ENCODE data around the gene HIPK3. TPM values are rescaled to one million over a fixed set of nuclear protein-coding genes. Genes with fewer than 3 reads are reported as not detected.

Gene HIPK3
- total RNA-seq, 4 donors from 2014 or later: 267 to 391 (median 316) TPM

GRCh38 chr11:33272338-33273107 is 15.3 kb downstream of the HIPK3 start:
- H3K4me3 ChIP-seq: no peak overlapping the region
- TF ChIP-seq CTCF (IDR thresholded peaks at IDR 0.05) (no peak), POLR2A (IDR thresholded peaks at IDR 0.05) (no peak)
- no peaks in the 10 kb centered on the region for H3K9me3 ChIP-seq
- peak overlapping the region in 1 of 2 donors; percentile 10 for H3K27ac ChIP-seq
- H3K4me1 ChIP-seq: peaks cover 0 to 11% of the 10 kb centered on the region in 2 donors
- H3K36me3 ChIP-seq: no peaks in the 10 kb centered on the region
- intact Hi-C loops (cut with DNase I; ENCODE audit: low total_unique reads): no loop called here
- no peak for DNase-seq
- H3K27me3 ChIP-seq: no peaks in the 10 kb centered on the region

- intact Hi-C loops (cut with DNase I; ENCODE audit: low total_unique reads): no loop called here
- no peak for DNase-seq
- Histone ChIP-seq H3K27ac (peak overlapping the region in 1 of 2 donors; percentile 67), H3K36me3 (no peaks in the 10 kb centered on the region), H3K9me3 (no peaks in the 10 kb centered on the region), H3K4me1 (peaks cover 0 to 11% of the 10 kb centered on the region in 2 donors), H3K27me3 (no peaks in the 10 kb centered on the region), H3K4me3 (no peak overlapping the region)
- TF ChIP-seq POLR2A (IDR thresholded peaks at IDR 0.05) (no peak), CTCF (IDR thresholded peaks at IDR 0.05) (no peak)
Observed at GRCh38 chr11:33273656-33274055, 16.5 kb downstream of the HIPK3 start.

DNA sequence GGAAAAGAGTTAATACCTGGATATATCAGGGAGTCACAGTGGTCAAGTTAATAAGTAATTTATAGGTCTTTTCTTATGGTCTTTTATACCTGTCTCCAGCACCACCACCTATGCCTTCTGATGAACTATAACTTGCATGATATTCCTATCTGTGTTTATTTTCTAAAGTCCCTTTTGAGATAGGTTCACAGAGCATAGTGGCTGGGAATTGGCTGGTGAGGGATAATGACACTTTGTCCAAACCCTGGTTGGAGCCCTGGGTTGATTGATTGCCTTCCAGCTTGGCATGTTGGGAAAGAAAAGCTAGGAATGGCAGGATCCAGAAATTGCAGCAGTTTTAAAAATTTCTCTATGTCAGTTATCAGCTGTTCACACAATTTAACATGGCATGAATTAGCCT is 23.2 kb downstream of the HIPK3 start:
- Histone ChIP-seq H3K27me3 (no peaks in the 10 kb centered on the region), H3K4me3 (no peak overlapping the region), H3K9me3 (no peaks in the 10 kb centered on the region), H3K36me3 (no peaks in the 10 kb centered on the region), H3K4me1 (peaks cover 0 to 4% of the 10 kb centered on the region in 2 donors), H3K27ac (no peak overlapping the region)
- no peak for DNase-seq
- intact Hi-C loops (cut with DNase I; ENCODE audit: low total_unique reads): no loop called here
- TF ChIP-seq CTCF (IDR thresholded peaks at IDR 0.05) (no peak), POLR2A (IDR thresholded peaks at IDR 0.05) (no peak)

DNA sequence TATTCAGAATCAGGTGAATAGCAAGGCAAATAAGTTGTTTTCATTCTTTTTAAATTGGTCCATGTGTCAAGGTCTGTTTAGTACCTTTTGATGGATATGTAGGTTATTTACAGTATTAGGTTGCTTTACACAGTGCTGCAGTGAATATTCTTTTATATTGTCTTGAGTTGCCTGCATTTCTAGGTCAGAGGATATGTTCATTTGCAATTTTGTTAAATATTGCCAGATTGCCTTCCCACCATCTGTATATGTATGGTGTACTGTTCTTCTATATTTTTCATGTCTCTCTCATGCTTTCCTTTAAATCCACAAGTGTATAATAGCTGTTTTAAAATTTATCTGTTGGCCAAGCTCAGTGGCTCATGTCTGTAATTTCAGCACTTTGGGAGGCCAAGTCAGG is 24.6 kb downstream of the HIPK3 start:
- Histone ChIP-seq H3K27ac (no peak overlapping the region), H3K36me3 (no peaks in the 10 kb centered on the region), H3K4me3 (no peak overlapping the region), H3K9me3 (no peaks in the 10 kb centered on the region), H3K4me1 (peaks cover 0 to 4% of the 10 kb centered on the region in 2 donors), H3K27me3 (no peaks in the 10 kb centered on the region)
- intact Hi-C loops (cut with DNase I; ENCODE audit: low total_unique reads): no loop called here
- no peak for DNase-seq
- TF ChIP-seq POLR2A (IDR thresholded peaks at IDR 0.05) (no peak), CTCF (IDR thresholded peaks at IDR 0.05) (no peak)

DNA sequence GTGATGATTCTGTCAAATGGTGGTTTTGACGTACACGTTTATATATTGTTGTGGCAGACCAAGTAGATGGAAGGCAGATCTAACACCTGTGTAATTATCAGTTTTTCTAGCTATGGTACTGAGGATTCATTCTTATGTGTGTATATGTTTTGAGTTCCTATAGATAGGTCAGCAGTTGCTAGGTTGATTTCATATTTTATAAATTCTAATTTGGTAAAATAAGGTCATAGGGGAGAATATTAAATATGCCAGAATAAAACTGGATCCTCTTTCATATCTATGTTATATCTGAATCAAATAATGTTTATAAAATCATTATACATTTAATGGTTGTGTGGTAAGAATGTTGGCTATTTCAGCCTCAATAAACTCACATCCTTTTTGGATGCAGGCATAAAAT is 27.6 kb downstream of the HIPK3 start:
- DNase-seq: no peak
- Histone ChIP-seq H3K9me3 (no peaks in the 10 kb centered on the region), H3K4me1 (peaks cover 0 to 5% of the 10 kb centered on the region in 2 donors), H3K36me3 (no peaks in the 10 kb centered on the region), H3K27me3 (no peaks in the 10 kb centered on the region), H3K27ac (no peak overlapping the region), H3K4me3 (no peak overlapping the region)
- intact Hi-C loops (cut with DNase I; ENCODE audit: low total_unique reads): no loop called here
- no peak for TF ChIP-seq POLR2A (IDR thresholded peaks at IDR 0.05)
- TF ChIP-seq CTCF (IDR thresholded peaks at IDR 0.05): no peak

All from uterus (tissue), 4 donors.